ENCODE measurements around the gene DLST. TPM values are rescaled to one million over a fixed set of nuclear protein-coding genes. Genes with fewer than 3 reads are reported as not detected.

Gene DLST
- total RNA-seq, 1 experiment from 2014 or later, result 145 TPM

DNA sequence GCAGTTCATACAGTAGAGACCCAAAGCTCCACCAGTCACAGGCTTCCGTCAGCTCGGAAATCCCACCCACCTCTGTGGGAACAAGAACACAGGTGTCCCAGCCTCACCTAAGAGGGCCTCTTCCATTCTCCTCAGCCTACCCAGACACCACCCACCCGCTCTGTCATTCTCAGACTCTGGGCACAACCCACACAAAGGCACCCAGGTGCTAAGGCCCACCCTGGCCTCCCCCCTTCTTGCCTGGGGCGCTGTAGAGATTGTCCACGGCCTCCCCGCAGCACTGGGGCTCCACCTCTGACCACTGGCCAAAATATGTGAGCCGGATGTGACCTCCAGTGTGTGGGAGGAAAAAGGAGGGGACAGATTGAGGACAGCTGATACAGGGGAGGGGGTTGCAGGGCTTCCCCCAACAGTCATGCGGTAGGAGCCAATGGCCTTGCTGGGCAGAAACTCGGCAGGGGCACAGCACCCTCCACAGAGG, 27.2 kb downstream of the DLST start:
- TF ChIP-seq, protein P1, sequence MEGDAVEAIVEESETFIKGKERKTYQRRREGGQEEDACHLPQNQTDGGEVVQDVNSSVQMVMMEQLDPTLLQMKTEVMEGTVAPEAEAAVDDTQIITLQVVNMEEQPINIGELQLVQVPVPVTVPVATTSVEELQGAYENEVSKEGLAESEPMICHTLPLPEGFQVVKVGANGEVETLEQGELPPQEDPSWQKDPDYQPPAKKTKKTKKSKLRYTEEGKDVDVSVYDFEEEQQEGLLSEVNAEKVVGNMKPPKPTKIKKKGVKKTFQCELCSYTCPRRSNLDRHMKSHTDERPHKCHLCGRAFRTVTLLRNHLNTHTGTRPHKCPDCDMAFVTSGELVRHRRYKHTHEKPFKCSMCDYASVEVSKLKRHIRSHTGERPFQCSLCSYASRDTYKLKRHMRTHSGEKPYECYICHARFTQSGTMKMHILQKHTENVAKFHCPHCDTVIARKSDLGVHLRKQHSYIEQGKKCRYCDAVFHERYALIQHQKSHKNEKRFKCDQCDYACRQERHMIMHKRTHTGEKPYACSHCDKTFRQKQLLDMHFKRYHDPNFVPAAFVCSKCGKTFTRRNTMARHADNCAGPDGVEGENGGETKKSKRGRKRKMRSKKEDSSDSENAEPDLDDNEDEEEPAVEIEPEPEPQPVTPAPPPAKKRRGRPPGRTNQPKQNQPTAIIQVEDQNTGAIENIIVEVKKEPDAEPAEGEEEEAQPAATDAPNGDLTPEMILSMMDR (conservative IDR thresholded peaks at IDR 0.05; ENCODE audit: low read depth, low read length), result no peak
- TF ChIP-seq EZH2 (IDR thresholded peaks at IDR 0.05; ENCODE audit: borderline replicate concordance, low read depth, low read length, poor library complexity, severe bottlenecking), result no peak
- intact Hi-C loops (cut with micrococcal nuclease; ENCODE audit: unreplicated experiment), result no loop called here
- ChIA-PET POLR2A (ENCODE audit: low non-redundant PET) (interaction anchor here (0.6 kb wide), 1 partner anchor 187 kb away, joined by 5 read pairs; no protein-coding TSS in a partner anchor), CTCF (interaction anchor here (0.7 kb wide), 1 partner anchor 180 kb away, joined by 3 read pairs; no protein-coding TSS in a partner anchor)
- Histone ChIP-seq H3K27ac (ENCODE audit: low read depth, low read length, poor library complexity, severe bottlenecking) (no peak overlapping the region), H3K27me3 (replicated peaks; ENCODE audit: insufficient read depth, low read depth, low read length, poor library complexity) (no peaks in the 10 kb centered on the region), H3K9me3 (ENCODE audit: low read depth, low read length, poor library complexity, severe bottlenecking) (no peaks in the 10 kb centered on the region), H3K4me1 (ENCODE audit: insufficient read depth, low read length, poor library complexity, severe bottlenecking) (no peaks in the 10 kb centered on the region), H3K36me3 (ENCODE audit: insufficient read depth, low read length, poor library complexity, severe bottlenecking) (peaks cover 16% of the 10 kb centered on the region), H3K4me3 (ENCODE audit: low read depth, low read length, poor library complexity, severe bottlenecking) (no peak overlapping the region)
- no TSS peak for BruUV-seq (replicated peaks)
- no peak for DNase-seq (ENCODE audit: low spot score)

DNA sequence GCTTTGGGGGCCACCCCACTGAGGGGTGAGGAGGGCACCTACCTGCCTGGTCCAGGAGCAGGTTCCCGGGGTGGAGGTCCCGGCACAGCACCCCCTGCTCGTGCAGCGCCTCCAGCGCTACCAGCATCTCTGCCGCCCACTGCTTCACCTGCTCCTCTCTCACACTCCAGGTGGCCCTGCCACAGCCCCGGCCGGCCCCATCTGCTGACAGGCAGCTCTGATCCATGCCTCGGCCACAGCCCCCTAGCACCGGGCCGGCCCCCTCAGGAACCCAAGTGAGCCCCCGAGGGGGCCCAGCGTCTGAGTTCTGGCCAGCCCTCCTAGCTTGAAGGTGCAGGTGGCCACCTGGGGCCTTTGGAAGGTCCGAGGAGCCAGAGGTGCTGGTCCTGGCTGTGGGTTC, 27.8 kb downstream of the DLST start:
- DNase-seq (ENCODE audit: low spot score), result no peak

DNA sequence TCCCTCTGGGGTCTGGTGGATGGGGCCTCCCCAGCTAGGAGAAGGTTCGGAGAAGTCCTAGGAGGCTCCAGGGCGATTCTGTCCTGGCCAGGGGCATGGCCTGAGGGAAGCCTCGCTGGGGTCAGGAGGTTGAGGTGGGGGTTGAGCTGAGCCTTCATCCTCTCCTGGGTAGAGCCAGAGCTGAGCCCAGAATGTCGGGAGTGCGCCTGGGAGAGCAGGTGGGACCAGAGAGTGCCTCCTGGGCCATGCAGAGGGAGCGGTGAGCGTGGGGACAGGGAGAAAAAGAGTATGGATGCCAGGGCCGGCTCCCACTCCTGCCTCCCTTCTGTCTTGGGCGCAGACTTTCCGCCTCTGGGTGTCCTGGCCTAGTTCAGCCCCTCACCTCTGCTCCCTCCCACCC, 28.2 kb downstream of the DLST start:
- no peak for DNase-seq (ENCODE audit: low spot score)
- no peaks in the 10 kb centered on the region for H3K27me3 ChIP-seq (replicated peaks; ENCODE audit: insufficient read depth, low read depth, low read length, poor library complexity)
- ChIA-PET POLR2A (ENCODE audit: low non-redundant PET) (no interaction called here), CTCF (no interaction called here)
- no peak for TF ChIP-seq EZH2 (IDR thresholded peaks at IDR 0.05; ENCODE audit: borderline replicate concordance, low read depth, low read length, poor library complexity, severe bottlenecking)
- TF ChIP-seq, protein P1 (conservative IDR thresholded peaks at IDR 0.05; ENCODE audit: low read depth, low read length), result no peak
- BruUV-seq (replicated peaks), result no TSS peak
- no peak overlapping the region for H3K4me3 ChIP-seq (ENCODE audit: low read depth, low read length, poor library complexity, severe bottlenecking)
- H3K27ac ChIP-seq (ENCODE audit: low read depth, low read length, poor library complexity, severe bottlenecking), result no peak overlapping the region
- no peaks in the 10 kb centered on the region for H3K9me3 ChIP-seq (ENCODE audit: low read depth, low read length, poor library complexity, severe bottlenecking)
- H3K4me1 ChIP-seq (ENCODE audit: insufficient read depth, low read length, poor library complexity, severe bottlenecking), result no peaks in the 10 kb centered on the region
- H3K36me3 ChIP-seq (ENCODE audit: insufficient read depth, low read length, poor library complexity, severe bottlenecking), result peaks cover 11% of the 10 kb centered on the region
- intact Hi-C loops (cut with micrococcal nuclease; ENCODE audit: unreplicated experiment), result no loop called here

More for the DNA sequence above, 27.8 kb downstream of the DLST start:
- TF ChIP-seq EZH2 (IDR thresholded peaks at IDR 0.05; ENCODE audit: borderline replicate concordance, low read depth, low read length, poor library complexity, severe bottlenecking), result no peak
- TF ChIP-seq, protein P1 (conservative IDR thresholded peaks at IDR 0.05; ENCODE audit: low read depth, low read length), result no peak
- Histone ChIP-seq H3K9me3 (ENCODE audit: low read depth, low read length, poor library complexity, severe bottlenecking) (no peaks in the 10 kb centered on the region), H3K27me3 (replicated peaks; ENCODE audit: insufficient read depth, low read depth, low read length, poor library complexity) (no peaks in the 10 kb centered on the region), H3K36me3 (ENCODE audit: insufficient read depth, low read length, poor library complexity, severe bottlenecking) (peaks cover 11% of the 10 kb centered on the region), H3K27ac (ENCODE audit: low read depth, low read length, poor library complexity, severe bottlenecking) (no peak overlapping the region), H3K4me1 (ENCODE audit: insufficient read depth, low read length, poor library complexity, severe bottlenecking) (no peaks in the 10 kb centered on the region), H3K4me3 (ENCODE audit: low read depth, low read length, poor library complexity, severe bottlenecking) (no peak overlapping the region)
- BruUV-seq (replicated peaks), result no TSS peak
- ChIA-PET POLR2A (ENCODE audit: low non-redundant PET) (no interaction called here), CTCF (no interaction called here)
- intact Hi-C loops (cut with micrococcal nuclease; ENCODE audit: unreplicated experiment), result no loop called here

Data from A673 (cell line).